Endothelial cell (in vitro differentiated cells): ENCODE results near the gene RPS25. TPM values are rescaled to one million over a fixed set of nuclear protein-coding genes. Genes with fewer than 3 reads are reported as not detected.
"Not testable (repeated sequence)": the region's sequence is repeated elsewhere in the genome, so short reads cannot be mapped to it uniquely, and the experiment has no call there.

Source experiments
- DNase-seq: peaks from one replicate; pipeline ENCODE4 v3.0.0; 2021; ENCODE audit warnings: low spot score
- H3K27ac Mint-ChIP-seq: one replicate; pipeline ENCODE4 v1.8.0; 2021; ENCODE audit warnings: mixed read lengths, inconsistent platforms; ENCODE audit not compliant: unreplicated experiment
- H3K27me3 Mint-ChIP-seq: one replicate; pipeline ENCODE4 v1.8.0; 2021; ENCODE audit warnings: mild to moderate bottlenecking, moderate library complexity, mixed read lengths, inconsistent platforms; ENCODE audit not compliant: unreplicated experiment
- H3K36me3 Mint-ChIP-seq: one replicate; pipeline ENCODE4 v1.8.0; 2021; ENCODE audit warnings: mild to moderate bottlenecking, low read depth, mixed read lengths, inconsistent platforms; ENCODE audit not compliant: unreplicated experiment
- H3K4me1 Mint-ChIP-seq: one replicate; pipeline ENCODE4 v1.8.0; 2021; ENCODE audit warnings: mild to moderate bottlenecking, mixed read lengths, inconsistent platforms; ENCODE audit not compliant: unreplicated experiment
- H3K4me3 Mint-ChIP-seq: one replicate; pipeline ENCODE4 v1.8.0; 2021; ENCODE audit warnings: mild to moderate bottlenecking, mixed read lengths, inconsistent platforms; ENCODE audit not compliant: unreplicated experiment
- H3K9me3 Mint-ChIP-seq: one replicate; pipeline ENCODE4 v1.8.0; 2021; ENCODE audit warnings: mixed read lengths, inconsistent platforms; ENCODE audit not compliant: unreplicated experiment
- total RNA-seq: library from RNA; stranded (reverse); fragmentation: NEBNext Ultra II Directional; extraction: Animal tissue kit (Norgen Biotek cat#: 25700); gene quantifications from one replicate; pipeline ENCODE4 v1.2.1, GENCODE V29; 2021; ENCODE audit not compliant: unreplicated experiment
- TF ChIP-seq, protein P1 (sequence below): fragments of 200-600 bp; sonication (generic); IDR thresholded peaks from one replicate; pipeline ENCODE4 v1.5.0; 2021; ENCODE audit warnings: antibody characterized with exemption; ENCODE audit not compliant: unreplicated experiment

Gene RPS25
- total RNA-seq, 1 donor from 2014 or later = 1,293 TPM

DNA sequence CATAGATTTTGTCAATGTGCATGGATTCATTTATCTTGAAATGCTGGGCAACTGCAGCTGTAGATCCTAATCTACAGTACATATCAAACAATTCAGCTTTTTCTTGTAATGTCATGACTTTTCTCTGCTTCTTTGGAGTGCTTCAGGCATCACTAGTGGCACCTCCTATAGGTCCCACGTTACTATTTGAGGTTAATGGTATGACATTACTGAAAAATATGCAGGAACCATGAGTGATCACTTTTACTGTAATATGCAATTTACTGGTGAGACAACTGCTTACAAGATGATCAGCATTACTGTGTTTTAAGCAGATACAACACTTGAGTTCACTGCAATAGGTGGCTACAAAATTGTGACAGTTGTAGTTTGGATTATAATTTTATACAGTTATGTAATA is 17.2 kb downstream of the RPS25 start:
- DNase-seq = no peak
- peaks cover 21% of the 10 kb centered on the region for H3K4me1 Mint-ChIP-seq
- no peak overlapping the region for H3K27ac Mint-ChIP-seq
- H3K4me3 Mint-ChIP-seq = no peak overlapping the region
- H3K9me3 Mint-ChIP-seq = no peaks in the 10 kb centered on the region
- peaks cover 5% of the 10 kb centered on the region for H3K27me3 Mint-ChIP-seq
- TF ChIP-seq, protein P1, sequence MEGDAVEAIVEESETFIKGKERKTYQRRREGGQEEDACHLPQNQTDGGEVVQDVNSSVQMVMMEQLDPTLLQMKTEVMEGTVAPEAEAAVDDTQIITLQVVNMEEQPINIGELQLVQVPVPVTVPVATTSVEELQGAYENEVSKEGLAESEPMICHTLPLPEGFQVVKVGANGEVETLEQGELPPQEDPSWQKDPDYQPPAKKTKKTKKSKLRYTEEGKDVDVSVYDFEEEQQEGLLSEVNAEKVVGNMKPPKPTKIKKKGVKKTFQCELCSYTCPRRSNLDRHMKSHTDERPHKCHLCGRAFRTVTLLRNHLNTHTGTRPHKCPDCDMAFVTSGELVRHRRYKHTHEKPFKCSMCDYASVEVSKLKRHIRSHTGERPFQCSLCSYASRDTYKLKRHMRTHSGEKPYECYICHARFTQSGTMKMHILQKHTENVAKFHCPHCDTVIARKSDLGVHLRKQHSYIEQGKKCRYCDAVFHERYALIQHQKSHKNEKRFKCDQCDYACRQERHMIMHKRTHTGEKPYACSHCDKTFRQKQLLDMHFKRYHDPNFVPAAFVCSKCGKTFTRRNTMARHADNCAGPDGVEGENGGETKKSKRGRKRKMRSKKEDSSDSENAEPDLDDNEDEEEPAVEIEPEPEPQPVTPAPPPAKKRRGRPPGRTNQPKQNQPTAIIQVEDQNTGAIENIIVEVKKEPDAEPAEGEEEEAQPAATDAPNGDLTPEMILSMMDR = no peak
- H3K36me3 Mint-ChIP-seq = no peaks in the 10 kb centered on the region

DNA sequence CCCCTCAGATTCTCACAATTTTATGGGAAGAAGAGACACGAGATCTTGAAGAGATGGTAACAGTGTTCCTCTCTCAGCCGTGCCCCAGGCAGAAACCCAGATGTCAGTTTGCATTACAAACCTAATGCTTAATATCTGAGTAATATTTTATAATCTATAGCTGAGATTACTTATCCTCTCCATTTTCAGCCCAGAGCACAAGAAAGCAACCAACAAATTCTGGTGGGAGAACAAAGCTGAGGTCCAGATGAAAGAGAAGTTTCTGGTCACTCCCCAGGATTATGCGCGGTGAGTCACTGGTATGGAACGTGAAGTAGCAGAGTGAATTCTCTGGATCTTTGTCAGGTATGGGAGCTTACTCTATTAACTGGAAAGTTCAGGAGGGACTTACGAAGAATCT is 19.3 kb downstream of the RPS25 start:
- peak overlapping the region; percentile 98 for H3K4me3 Mint-ChIP-seq
- no peaks in the 10 kb centered on the region for H3K36me3 Mint-ChIP-seq
- peaks cover 21% of the 10 kb centered on the region for H3K4me1 Mint-ChIP-seq
- DNase-seq = no peak
- H3K27ac Mint-ChIP-seq = no peak overlapping the region
- TF ChIP-seq, protein P1 = no peak
- no peaks in the 10 kb centered on the region for H3K9me3 Mint-ChIP-seq
- peaks cover 7% of the 10 kb centered on the region for H3K27me3 Mint-ChIP-seq

DNA sequence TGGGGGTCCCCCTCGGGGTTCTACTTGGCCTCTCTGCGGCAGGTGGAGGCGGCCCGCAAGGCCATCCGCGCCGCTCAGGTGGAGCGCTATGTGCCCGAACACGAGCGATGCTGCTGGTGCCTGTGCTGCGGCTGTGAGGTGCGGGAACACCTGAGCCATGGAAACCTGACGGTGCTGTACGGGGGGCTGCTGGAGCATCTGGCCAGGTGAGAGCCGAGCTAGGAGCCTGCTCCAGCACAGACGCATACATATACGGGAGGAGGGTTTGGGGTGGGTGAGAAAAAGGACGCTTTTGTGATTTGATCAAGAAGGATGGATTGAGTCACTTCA is 19.8 kb downstream of the RPS25 start:
- Mint-ChIP-seq H3K4me1 (peaks cover 21% of the 10 kb centered on the region), H3K27me3 (peaks cover 7% of the 10 kb centered on the region), H3K36me3 (no peaks in the 10 kb centered on the region), H3K4me3 (peak overlapping the region; percentile 98), H3K9me3 (no peaks in the 10 kb centered on the region), H3K27ac (no peak overlapping the region)
- TF ChIP-seq, protein P1 = no peak
- DNase-seq = no peak

DNA sequence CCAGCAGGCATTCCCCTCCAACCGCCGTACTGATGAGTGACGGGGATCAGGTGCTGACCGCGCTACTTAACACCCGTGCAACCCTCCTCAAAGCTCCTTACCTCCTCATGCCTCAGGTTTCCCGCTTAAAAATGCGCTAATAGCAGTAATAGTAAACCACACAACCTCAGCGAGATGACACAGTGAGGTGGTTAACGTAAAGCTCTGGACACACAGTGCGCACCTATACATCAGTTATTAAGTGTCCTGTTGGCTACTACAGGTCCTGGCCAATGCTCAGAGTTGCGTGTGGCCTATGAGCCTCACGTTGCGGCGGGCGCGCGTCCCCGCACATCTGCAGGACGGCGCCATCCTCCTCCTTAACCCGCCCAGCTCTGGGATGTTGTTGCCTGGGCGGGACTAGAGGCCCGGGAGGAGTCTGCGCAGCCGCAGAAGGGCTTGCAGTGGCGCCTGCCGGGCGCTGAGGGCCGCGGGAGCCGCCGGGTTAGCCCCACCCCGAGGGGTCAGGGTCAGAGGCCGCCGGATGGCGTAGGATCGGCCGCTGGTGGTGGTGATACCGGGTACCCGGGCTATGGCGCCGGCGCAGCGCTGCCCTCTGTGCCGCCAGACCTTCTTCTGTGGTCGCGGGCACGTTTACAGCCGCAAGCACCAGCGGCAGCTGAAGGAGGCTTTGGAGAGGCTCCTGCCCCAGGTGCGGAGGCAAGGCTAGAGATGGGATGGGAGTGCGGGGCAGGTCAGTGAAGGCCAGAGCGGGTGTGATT is 20.3 kb downstream of the RPS25 start, which contains the start of gene CENATAC:
Gene CENATAC (plus strand): TSS at position 512 of the 761 bp plus-strand sequence. CDS start 60 bp downstream, at position 572.
- Mint-ChIP-seq H3K36me3 (no peaks in the 10 kb centered on the region), H3K27ac (peak within 1 kb of the TSS; percentile 24), H3K4me1 (peaks cover 21% of the 10 kb centered on the region), H3K9me3 (no peaks in the 10 kb centered on the region), H3K27me3 (peaks cover 7% of the 10 kb centered on the region), H3K4me3 (peak within 1 kb of the TSS; percentile 98)
- DNase-seq = peak; percentile 91
- TF ChIP-seq, protein P1 = no peak

DNA sequence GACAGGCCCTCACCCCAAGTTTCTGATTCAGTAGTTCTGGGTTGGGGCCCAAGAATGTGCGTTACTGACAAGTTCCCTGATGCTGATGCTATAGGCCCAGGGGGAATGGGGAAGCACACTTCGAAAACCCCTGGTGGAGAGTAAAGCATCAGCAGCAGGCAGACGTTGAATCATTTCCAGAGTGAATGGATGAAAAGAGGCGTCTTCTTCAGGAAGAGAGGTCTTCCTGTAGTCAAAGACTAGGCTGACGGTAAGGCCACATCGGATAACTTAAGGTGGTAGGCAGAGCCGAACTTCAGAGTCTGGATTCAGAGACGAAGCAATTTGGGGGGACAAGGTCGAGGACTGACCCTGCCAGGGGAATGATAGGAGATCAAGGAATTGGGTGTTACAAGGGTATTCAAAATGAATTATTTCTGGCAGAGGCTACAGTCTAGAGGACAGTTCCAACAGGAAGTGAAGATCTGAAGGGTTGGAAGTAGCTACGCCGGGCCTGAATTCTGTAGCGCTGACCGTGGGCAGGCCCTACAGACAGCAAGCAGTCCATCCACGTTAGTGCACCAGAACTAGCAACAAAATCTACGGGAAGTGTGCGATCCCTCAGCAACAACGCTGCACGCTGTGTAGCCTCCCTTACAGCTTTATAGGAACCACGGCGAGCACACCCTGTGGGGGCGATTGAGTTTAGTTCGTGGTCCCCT is 21.1 kb downstream of the RPS25 start:
- Mint-ChIP-seq H3K27me3 (peaks cover 7% of the 10 kb centered on the region), H3K36me3 (no peaks in the 10 kb centered on the region), H3K27ac (peak overlapping the region; percentile 24), H3K4me1 (peaks cover 21% of the 10 kb centered on the region), H3K9me3 (no peaks in the 10 kb centered on the region), H3K4me3 (peak overlapping the region; percentile 89)
- peak; percentile 17 for DNase-seq
- TF ChIP-seq, protein P1 = peak; percentile 28

DNA sequence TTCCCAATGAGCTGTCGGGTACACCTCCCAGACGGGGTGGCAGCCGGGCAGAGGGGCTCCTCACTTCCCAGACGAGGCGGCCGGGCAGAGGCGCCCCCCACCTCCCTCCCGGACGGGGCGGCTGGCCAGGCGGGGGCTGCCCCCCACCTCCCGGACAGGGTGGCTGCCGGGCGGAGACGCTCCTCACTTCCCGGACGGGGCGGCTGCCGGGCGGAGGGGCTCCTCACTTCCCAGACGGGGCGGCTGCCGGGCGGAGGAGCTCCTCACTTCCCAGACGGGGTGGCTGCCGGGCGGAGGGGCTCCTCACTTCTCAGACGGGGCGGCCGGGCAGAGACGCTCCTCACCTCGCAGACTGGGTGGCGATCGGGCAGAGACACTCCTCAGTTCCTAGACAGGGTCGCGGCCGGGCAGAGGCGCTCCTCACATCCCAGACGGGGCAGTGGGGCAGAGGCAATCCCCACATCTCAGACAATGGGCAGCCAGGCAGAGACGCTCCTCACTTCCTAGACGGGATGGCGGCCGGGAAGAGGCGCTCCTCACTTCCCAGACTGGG is 26.6 kb downstream of the RPS25 start:
- H3K27ac Mint-ChIP-seq, DNase-seq, H3K9me3 Mint-ChIP-seq, H3K36me3 Mint-ChIP-seq, H3K4me3 Mint-ChIP-seq, H3K4me1 Mint-ChIP-seq, H3K27me3 Mint-ChIP-seq: not testable (repeated sequence)
